BJ (cell line): Measurements from ENCODE around the gene VARS1. TPM values are rescaled to one million over a fixed set of nuclear protein-coding genes. Genes with fewer than 3 reads are reported as not detected.

ENCODE experiments used
- CTCF ChIA-PET: fragments of 350-600 bp; formaldehyde crosslinking; extraction: SDS; loops from one replicate; lab custom pipeline; 2021; ENCODE audit warnings: antibody characterized with exemption, inconsistent platforms; lab: Yijun Ruan, JAX
- POLR2A ChIA-PET: fragments of 300-600 bp; sonication (Branson Sonifier 250); formaldehyde crosslinking; extraction: SDS; loops from one replicate; lab custom pipeline; 2021; ENCODE audit warnings: antibody characterized with exemption; lab: Charles Lee
- DNase-seq: peaks from one replicate; pipeline ENCODE4 v3.0.0-alpha.2; 2011; ENCODE audit warnings: low read depth
- H3K27me3 ChIP-seq: 2 replicates; pipeline ENCODE4 v1.6.0; 2011; ENCODE audit warnings: low read length; ENCODE audit not compliant: control insufficient read depth, insufficient read depth
- H3K36me3 ChIP-seq: 2 replicates; pipeline ENCODE4 v1.5.1; 2011; ENCODE audit warnings: low read length; ENCODE audit not compliant: control insufficient read depth, insufficient read depth
- H3K4me3 ChIP-seq: 2 replicates; pipeline ENCODE4 v1.5.1; 2011; ENCODE audit warnings: low read depth, mild to moderate bottlenecking, control low read depth, low read length
- polyA plus RNA-seq: library from polyadenylated mRNA; depleted of rRNA; stranded (reverse); fragments of >200 nt; gene quantifications from 2 replicates; pipeline ENCODE4 v1.2.3, GENCODE V29; 2011
- TF ChIP-seq, protein P1 (sequence below): IDR thresholded peaks from 2 replicates; pipeline ENCODE4 v1.5.1; 2011; ENCODE audit warnings: low read depth, mild to moderate bottlenecking, control low read depth, inconsistent platforms, low read length, moderate library complexity; ENCODE audit not compliant: insufficient read depth

The VARS1 gene
- polyA plus RNA-seq, 1 experiment = 33.9 TPM

DNA sequence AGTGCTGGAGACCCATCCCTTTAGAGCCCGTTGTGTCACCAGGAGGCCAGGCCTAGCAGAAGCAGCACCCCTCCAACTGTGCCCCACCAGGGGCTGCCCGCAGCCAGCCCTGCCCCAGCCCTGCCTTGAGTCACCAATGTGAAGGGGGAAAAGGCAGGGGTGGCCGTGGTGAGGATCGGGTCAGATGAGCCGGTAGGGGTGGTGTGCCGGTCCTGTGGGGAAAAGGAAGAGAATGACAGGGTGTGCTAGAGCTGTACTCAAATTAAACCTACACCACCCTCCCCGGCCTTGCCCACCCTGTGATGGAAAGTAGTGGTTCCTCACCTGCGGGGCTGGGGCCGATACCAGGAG, 30.0 kb downstream of the VARS1 start:
- Histone ChIP-seq H3K36me3 (no peaks in the 10 kb centered on the region), H3K4me3 (no peak overlapping the region), H3K27me3 (no peaks in the 10 kb centered on the region)
- POLR2A ChIA-PET = no interaction called here
- CTCF ChIA-PET = interaction anchor here (1.0 to 1.6 kb wide), 4 partner anchors 18 to 65 kb away, joined by 3 to 4 read pairs (median 4); partner anchors contain the start of gene CLIC1
- TF ChIP-seq, protein P1, sequence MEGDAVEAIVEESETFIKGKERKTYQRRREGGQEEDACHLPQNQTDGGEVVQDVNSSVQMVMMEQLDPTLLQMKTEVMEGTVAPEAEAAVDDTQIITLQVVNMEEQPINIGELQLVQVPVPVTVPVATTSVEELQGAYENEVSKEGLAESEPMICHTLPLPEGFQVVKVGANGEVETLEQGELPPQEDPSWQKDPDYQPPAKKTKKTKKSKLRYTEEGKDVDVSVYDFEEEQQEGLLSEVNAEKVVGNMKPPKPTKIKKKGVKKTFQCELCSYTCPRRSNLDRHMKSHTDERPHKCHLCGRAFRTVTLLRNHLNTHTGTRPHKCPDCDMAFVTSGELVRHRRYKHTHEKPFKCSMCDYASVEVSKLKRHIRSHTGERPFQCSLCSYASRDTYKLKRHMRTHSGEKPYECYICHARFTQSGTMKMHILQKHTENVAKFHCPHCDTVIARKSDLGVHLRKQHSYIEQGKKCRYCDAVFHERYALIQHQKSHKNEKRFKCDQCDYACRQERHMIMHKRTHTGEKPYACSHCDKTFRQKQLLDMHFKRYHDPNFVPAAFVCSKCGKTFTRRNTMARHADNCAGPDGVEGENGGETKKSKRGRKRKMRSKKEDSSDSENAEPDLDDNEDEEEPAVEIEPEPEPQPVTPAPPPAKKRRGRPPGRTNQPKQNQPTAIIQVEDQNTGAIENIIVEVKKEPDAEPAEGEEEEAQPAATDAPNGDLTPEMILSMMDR = no peak
- DNase-seq = no peak

DNA sequence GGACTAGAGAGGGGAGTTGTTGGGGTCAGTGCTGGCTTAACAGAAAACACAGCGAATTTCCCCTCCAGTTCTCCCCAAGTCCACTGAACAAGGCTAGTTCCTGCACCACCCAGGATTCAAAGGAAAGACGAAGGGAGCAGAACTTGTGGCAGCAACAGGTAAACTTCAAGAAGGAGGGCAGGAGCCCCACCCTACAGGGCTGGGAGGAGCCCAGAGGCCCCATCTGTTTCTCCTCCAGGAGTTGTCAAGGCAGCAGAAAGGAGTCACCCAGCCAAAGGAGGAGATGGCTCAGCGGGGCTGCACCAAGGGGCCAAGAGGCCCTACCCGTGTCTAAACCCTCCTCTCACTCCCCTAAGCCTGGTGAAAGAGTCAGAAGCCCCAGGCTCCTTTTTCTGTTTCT, 31.4 kb downstream of the VARS1 start:
- POLR2A ChIA-PET = interaction anchor here (0.8 kb wide), 1 partner anchor 34 kb away, joined by 3 read pairs; no protein-coding TSS in a partner anchor
- Histone ChIP-seq H3K36me3 (no peaks in the 10 kb centered on the region; the same call in 1 of the 2 replicates), H3K4me3 (no peak overlapping the region), H3K27me3 (no peaks in the 10 kb centered on the region)
- CTCF ChIA-PET = interaction anchor here (1.0 kb wide), 1 partner anchor 62 kb away, joined by 3 read pairs; no protein-coding TSS in a partner anchor
- TF ChIP-seq, protein P1 = no peak
- no peak for DNase-seq

DNA sequence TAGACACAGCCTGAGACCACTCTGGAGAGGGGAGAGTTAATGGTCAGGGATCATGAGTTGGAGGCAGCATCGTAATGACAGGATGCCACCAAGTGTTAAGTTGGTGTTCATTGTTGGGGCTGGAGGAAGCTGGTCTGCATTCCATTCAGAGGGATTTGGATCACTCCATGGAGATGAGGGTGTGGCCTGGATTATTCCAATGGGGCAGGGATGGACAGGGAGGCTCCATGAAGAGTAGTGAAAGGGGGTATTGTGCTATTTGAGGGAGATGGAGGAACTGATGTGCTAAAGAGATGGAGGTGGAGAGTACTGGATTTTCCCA, 32.0 kb downstream of the VARS1 start:
- Histone ChIP-seq H3K36me3 (no peaks in the 10 kb centered on the region; the same call in 1 of the 2 replicates), H3K27me3 (no peaks in the 10 kb centered on the region), H3K4me3 (no peak overlapping the region)
- CTCF ChIA-PET = interaction anchor here (1.0 kb wide), 1 partner anchor 63 kb away, joined by 3 read pairs; no protein-coding TSS in a partner anchor
- TF ChIP-seq, protein P1 = no peak
- peak; percentile 39 for DNase-seq
- POLR2A ChIA-PET = interaction anchor here (0.8 kb wide), 1 partner anchor 33 kb away, joined by 3 read pairs; no protein-coding TSS in a partner anchor

- CTCF ChIA-PET = interaction anchor here (1.0 kb wide), 1 partner anchor 64 kb away, joined by 3 read pairs; no protein-coding TSS in a partner anchor
- TF ChIP-seq, protein P1 = no peak
Measured at GRCh38 chr6:31762878-31763618, 32.5 kb downstream of the VARS1 start.

DNA sequence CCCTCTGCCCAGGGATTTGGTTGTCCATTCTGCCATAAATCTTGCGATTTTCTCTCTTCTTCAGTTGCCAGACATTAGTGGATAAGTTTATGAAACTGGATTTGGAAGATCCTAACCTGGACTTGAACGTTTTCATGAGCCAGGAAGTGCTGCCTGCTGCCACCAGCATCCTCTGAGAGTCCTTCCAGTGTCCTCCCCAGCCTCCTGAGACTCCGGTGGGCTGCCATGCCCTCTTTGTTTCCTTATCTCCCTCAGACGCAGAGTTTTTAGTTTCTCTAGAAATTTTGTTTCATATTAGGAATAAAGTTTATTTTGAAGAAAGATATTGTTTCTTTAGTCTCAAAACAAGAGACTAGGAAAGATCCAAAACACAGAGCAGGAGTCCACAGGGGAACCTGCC, 33.2 kb downstream of the VARS1 start, which contains the start of gene SAPCD1:
SAPCD1 (plus strand) TSS at position 301 of the 400 bp plus-strand sequence. CDS start 399 bp downstream, outside the sequence.
- Histone ChIP-seq H3K36me3 (no peaks in the 10 kb centered on the region; the same call in 1 of the 2 replicates), H3K27me3 (no peaks in the 10 kb centered on the region), H3K4me3 (no peak within 1 kb of the TSS)
- ChIA-PET CTCF (no interaction called here), POLR2A (no interaction called here)
- DNase-seq = no peak
- TF ChIP-seq, protein P1 = no peak

More at GRCh38 chr6:31762878-31763618, 32.5 kb downstream of the VARS1 start:
- no peak overlapping the region for H3K4me3 ChIP-seq
- POLR2A ChIA-PET = interaction anchor here (0.8 kb wide), 1 partner anchor 33 kb away, joined by 3 read pairs; no protein-coding TSS in a partner anchor
- DNase-seq = no peak
- H3K36me3 ChIP-seq = no peaks in the 10 kb centered on the region; the same call in 1 of the 2 replicates
- no peaks in the 10 kb centered on the region for H3K27me3 ChIP-seq
